Stomach (tissue), 4 donors: ENCODE data around the gene POP5.

ENCODE experiments used
- CTCF ChIP-seq, 7 experiments: fragments of 450-650 bp in 4 of 7; fragments of 200-600 bp in 3 of 7; sonication (generic) in 3 of 7; IDR thresholded peaks; one replicate each; pipeline ENCODE4 v1.5.1; 2016 to 2019; ENCODE audit warnings: antibody characterized with exemption in 7 of 7, control low read depth in 2 of 7, mild to moderate bottlenecking in 1 of 7
- POLR2A ChIP-seq, 4 donors: fragments of 450-650 bp; IDR thresholded peaks; one replicate each; pipeline ENCODE4 v1.6.1; 2016; ENCODE audit warnings: antibody characterized with exemption in 4 of 4, control low read depth in 2 of 4, mild to moderate bottlenecking in 1 of 4, moderate library complexity in 1 of 4
- POLR2AphosphoS5 ChIP-seq, 3 donors: sonication (generic); formaldehyde crosslinking; IDR thresholded peaks; one replicate each; pipeline ENCODE4 v1.6.1; 2016; ENCODE audit warnings: antibody characterized with exemption in 3 of 3

GRCh38 chr12:120532701-120533238 is 48.4 kb downstream of the POP5 start:
- TF ChIP-seq POLR2AphosphoS5 (IDR thresholded peaks at IDR 0.05): no peak
- no peak for TF ChIP-seq CTCF (IDR thresholded peaks at IDR 0.05)
- TF ChIP-seq POLR2A (IDR thresholded peaks at IDR 0.05): no peak
